AG10803 (cell line): ENCODE measurements around the gene LSM7.
A peak's percentile ranks its signal among the peaks of the same experiment; 100 is the strongest.

ENCODE experiments used
- DNase-seq: peaks from one replicate; pipeline ENCODE4 v3.0.0; 2010; ENCODE audit warnings: low read depth
- H3K4me3 ChIP-seq: 2 replicates; pipeline ENCODE4 v1.5.1; 2011; ENCODE audit warnings: mild to moderate bottlenecking, low read length, control low read depth
- CTCF ChIP-seq: conservative IDR thresholded peaks from 2 replicates; pipeline ENCODE4 v1.5.1; 2011; ENCODE audit warnings: mild to moderate bottlenecking, low read length, control low read depth, inconsistent platforms

Gene LSM7

DNA sequence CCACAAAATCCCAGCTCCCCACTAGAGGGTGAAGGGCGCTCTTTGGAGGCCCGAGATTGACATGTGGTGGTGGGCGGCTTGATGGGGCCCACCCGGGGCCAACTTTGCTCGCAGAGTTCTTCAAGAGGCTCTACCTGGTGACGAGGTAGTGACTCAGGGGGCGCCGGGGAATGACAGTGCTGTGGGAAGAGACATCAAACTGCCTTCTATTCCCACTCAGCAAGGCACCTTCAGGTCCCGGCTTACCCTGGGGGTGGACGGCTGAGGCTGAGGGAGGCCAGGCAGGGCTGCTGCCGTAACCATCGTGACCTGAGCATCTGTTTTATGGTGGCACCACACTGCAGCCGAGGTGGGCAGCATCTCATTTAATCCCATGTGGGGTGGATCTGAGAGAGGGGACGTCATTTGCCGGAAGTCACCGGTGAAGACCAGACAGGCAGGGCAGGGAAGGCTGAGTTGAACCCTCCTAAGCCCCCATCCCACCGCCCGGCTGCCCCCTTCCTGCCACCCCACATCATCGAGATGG lies 22.0 kb downstream of the LSM7 start:
- no peak overlapping the region for H3K4me3 ChIP-seq
- DNase-seq = no peak
- TF ChIP-seq CTCF = no peak

DNA sequence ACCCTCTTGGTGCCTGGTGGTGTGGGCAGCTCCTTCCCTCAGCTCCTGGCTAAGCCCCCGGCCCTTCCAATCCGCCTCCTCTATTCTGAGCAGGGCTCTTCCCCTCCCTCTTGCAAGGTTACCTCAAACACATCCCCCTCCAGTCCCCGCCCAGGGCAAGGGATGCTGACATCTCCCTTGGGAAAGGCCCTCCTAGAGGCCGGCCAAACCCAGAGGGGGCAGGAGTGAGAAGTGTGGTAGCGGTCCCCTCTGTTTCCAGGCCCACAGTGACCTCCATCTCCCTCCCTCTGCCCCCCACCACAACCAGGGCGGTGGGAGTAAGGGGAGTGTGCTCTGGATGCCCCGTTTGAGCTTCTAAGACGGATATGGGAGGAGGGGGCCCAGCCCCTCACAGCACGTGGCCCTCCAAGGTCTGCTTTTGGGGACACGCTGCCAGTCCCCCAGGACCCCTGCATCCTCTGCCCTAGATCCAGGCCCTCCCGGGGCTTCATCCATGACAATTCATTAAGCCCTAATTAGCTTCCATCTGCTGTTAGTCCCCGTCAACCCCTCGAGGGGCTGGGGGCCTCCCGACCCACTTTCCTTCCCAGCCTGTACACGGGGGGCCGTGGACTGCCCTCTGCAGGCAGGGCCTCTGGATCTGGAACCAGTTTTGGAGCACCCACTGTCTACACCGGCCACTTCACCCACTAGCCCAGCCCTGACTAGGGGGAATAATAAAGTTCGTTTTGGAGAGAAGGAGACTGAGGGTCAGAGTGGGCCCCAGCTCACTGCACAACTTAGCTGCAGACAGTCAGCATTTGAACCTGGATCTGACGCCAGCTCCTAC lies 22.7 kb downstream of the LSM7 start:
- TF ChIP-seq CTCF = no peak
- no peak for DNase-seq

GRCh38 chr19:2303211-2303798 lies 25.1 kb downstream of the LSM7 start:
- TF ChIP-seq CTCF = no peak
- no peak for DNase-seq
- no peak overlapping the region for H3K4me3 ChIP-seq

More for the DNA sequence above, 22.7 kb downstream of the LSM7 start:
- H3K4me3 ChIP-seq = no peak overlapping the region

DNA sequence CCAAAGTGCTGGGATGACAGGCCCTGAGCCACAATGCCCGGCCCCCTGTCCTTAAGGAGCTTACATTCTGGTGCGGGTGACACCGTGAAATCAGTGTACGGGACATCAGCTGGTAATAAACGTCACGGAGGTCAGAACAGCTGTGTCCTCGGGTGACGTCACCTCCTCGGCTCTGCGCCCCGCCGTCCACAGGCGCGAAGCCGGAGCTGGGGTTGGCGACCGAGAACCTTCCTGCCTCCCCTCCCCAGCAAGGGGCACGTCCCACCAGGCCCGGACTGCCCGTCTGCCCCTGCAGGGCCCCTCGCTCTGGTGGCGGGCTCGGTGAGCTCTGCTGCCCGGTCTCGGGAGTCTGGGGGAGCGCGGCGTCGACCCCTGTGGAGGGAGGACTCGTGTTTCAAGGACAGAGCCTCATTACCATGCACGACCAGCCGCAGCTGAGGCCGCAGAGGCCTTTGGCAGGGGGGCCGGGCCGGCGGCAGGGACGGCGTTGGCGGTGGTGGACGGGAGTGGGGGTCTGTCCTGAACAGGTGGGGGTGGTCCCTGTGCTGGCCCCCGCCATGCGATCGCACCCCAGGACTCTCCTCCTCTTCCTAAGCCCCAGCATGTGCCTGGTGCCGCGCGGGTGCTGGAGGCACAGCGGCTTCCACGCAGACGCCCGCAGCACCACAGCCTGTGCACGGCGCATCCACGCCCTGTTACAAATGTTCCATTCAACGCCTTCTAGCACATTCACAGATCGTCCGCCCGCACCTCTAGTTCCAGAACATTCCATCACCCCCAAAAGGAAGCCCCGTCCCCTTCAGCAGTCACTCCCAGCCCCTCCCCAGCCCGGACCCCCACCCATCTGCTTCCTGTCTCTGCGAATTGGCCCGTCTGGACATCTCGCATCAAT lies 25.8 kb downstream of the LSM7 start:
- TF ChIP-seq CTCF = no peak
- H3K4me3 ChIP-seq = no peak overlapping the region
- peak; percentile 46 for DNase-seq

- TF ChIP-seq CTCF = no peak
- DNase-seq = no peak
- H3K4me3 ChIP-seq = no peak overlapping the region
These were observed 27.9 kb downstream of the LSM7 start for GRCh38 chr19:2300533-2300932.

GRCh38 chr19:2296141-2296540 lies 32.2 kb downstream of the LSM7 start:
- TF ChIP-seq CTCF = no peak
- H3K4me3 ChIP-seq = no peak overlapping the region
- DNase-seq = no peak
